Kidney epithelial cell (primary cell): ENCODE results near the gene ENTREP3. TPM values are rescaled to one million over a fixed set of nuclear protein-coding genes. Genes with fewer than 3 reads are reported as not detected.
"Not testable (repeated sequence)": the region's sequence is repeated elsewhere in the genome, so short reads cannot be mapped to it uniquely, and the experiment has no call there.

Experiments used
- DNase-seq: peaks from one replicate; pipeline ENCODE4 v3.0.0-alpha.2; 2010; ENCODE audit warnings: low read depth
- H3K27me3 ChIP-seq: 2 replicates; pipeline ENCODE4 v1.6.0; 2011; ENCODE audit warnings: low read length; ENCODE audit not compliant: control insufficient read depth, insufficient read depth
- H3K36me3 ChIP-seq: 2 replicates; pipeline ENCODE4 v1.5.1; 2011; ENCODE audit warnings: low read length; ENCODE audit not compliant: control insufficient read depth, insufficient read depth
- H3K4me3 ChIP-seq: 2 replicates; pipeline ENCODE4 v1.5.1; 2011; ENCODE audit warnings: low read depth, mild to moderate bottlenecking, control low read depth, low read length
- total RNA-seq: library from RNA; depleted of rRNA; stranded (reverse); fragments of >200 nt; gene quantifications from 2 replicates; pipeline ENCODE4 v1.2.3, GENCODE V29; 2015
- TF ChIP-seq, protein P1 (sequence below): IDR thresholded peaks from 2 replicates; pipeline ENCODE4 v1.5.1; 2011; ENCODE audit warnings: mild to moderate bottlenecking, moderate library complexity, low read length, control low read depth, inconsistent platforms; ENCODE audit not compliant: insufficient read depth, poor library complexity, severe bottlenecking

The ENTREP3 gene
- total RNA-seq, 1 donor from 2014 or later, result 13.2 TPM

DNA sequence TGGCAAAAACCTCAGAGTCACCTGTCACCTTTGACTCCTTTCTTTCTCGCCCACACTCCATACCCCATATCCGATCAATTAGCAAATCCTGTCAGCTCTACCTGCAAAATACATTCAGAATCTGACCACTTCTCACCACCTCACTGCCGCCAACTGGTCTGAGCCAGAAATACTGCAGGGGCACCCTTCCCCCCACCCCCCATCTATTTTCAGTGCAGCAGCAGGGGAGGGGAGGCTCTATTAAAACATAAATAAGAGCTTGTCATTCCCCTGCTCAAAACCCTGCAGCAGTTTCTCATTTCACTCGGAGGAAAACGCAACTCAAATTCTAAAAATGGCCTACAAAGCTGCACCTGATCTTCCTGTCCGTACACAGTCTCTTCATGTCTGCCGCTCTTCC is 42.1 kb upstream of the ENTREP3 start:
- Histone ChIP-seq H3K4me3 (no peak overlapping the region), H3K27me3 (peaks cover 35% of the 10 kb centered on the region), H3K36me3 (no peaks in the 10 kb centered on the region)
- TF ChIP-seq, protein P1, sequence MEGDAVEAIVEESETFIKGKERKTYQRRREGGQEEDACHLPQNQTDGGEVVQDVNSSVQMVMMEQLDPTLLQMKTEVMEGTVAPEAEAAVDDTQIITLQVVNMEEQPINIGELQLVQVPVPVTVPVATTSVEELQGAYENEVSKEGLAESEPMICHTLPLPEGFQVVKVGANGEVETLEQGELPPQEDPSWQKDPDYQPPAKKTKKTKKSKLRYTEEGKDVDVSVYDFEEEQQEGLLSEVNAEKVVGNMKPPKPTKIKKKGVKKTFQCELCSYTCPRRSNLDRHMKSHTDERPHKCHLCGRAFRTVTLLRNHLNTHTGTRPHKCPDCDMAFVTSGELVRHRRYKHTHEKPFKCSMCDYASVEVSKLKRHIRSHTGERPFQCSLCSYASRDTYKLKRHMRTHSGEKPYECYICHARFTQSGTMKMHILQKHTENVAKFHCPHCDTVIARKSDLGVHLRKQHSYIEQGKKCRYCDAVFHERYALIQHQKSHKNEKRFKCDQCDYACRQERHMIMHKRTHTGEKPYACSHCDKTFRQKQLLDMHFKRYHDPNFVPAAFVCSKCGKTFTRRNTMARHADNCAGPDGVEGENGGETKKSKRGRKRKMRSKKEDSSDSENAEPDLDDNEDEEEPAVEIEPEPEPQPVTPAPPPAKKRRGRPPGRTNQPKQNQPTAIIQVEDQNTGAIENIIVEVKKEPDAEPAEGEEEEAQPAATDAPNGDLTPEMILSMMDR, result no peak
- no peak for DNase-seq

GRCh38 chr1:155296661-155297060 is 41.4 kb upstream of the ENTREP3 start:
- no peak overlapping the region for H3K4me3 ChIP-seq
- H3K27me3 ChIP-seq, result peaks cover 37% of the 10 kb centered on the region
- DNase-seq, result no peak
- H3K36me3 ChIP-seq, result no peaks in the 10 kb centered on the region
- TF ChIP-seq, protein P1, result no peak

DNA sequence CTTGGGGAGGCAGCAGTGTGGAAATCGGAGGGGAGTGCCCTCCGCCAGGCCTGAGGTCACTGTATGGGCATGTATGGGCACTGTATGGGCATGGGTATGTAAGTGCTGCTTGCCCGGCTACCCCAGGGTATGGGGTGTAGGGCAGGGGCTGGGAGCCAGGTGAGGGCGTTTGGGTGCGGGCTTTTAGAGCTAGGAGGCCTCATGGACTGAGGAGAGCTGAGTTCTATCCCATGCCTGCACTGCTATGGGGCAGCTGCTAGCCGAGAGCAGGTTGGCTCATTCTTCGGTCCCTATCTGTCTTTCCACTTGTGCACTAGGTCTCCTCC is 40.6 kb upstream of the ENTREP3 start:
- Histone ChIP-seq H3K27me3 (peaks cover 40% of the 10 kb centered on the region), H3K4me3 (no peak overlapping the region), H3K36me3 (no peaks in the 10 kb centered on the region)
- no peak for DNase-seq
- TF ChIP-seq, protein P1, result no peak

GRCh38 chr1:155295183-155295941 is 40.1 kb upstream of the ENTREP3 start:
- peaks cover 40% of the 10 kb centered on the region for H3K27me3 ChIP-seq
- no peak overlapping the region for H3K4me3 ChIP-seq
- no peaks in the 10 kb centered on the region for H3K36me3 ChIP-seq
- no peak for DNase-seq
- TF ChIP-seq, protein P1, result no peak

DNA sequence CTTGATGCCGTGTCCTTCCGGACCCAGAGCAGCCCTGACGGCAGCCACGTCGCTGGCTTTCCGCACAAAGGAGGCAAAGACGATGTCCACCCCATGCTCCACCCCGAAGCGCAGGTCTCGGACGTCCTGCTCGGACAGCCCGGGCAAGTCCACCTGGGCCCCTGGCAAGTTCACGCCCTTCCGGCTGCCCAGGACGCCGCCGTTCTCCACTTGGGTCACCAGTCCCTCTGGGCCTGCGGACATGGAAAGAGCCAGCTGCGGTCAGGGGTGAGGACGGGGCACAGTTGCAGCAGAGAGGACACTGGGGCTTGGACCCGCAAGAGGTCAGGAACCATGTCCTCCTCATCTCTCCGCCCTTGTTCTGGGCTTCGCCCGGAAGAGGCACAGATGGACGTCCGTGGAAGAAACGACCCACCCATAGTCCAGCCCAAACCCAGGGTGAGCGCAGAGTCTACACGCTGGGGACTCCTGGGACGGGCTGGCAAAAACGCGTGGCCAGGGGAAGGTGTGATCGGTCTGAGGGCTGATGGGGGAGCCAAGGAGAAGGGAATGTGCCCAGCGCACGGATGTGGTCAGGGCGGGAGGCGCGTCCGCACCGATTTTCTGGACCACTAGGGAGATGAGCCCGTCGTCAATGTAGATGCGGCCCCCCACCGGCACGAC is 39.4 kb upstream of the ENTREP3 start:
- H3K36me3 ChIP-seq, result no peaks in the 10 kb centered on the region
- DNase-seq, result no peak
- no peak overlapping the region for H3K4me3 ChIP-seq
- H3K27me3 ChIP-seq, result peaks cover 40% of the 10 kb centered on the region
- TF ChIP-seq, protein P1, result no peak

DNA sequence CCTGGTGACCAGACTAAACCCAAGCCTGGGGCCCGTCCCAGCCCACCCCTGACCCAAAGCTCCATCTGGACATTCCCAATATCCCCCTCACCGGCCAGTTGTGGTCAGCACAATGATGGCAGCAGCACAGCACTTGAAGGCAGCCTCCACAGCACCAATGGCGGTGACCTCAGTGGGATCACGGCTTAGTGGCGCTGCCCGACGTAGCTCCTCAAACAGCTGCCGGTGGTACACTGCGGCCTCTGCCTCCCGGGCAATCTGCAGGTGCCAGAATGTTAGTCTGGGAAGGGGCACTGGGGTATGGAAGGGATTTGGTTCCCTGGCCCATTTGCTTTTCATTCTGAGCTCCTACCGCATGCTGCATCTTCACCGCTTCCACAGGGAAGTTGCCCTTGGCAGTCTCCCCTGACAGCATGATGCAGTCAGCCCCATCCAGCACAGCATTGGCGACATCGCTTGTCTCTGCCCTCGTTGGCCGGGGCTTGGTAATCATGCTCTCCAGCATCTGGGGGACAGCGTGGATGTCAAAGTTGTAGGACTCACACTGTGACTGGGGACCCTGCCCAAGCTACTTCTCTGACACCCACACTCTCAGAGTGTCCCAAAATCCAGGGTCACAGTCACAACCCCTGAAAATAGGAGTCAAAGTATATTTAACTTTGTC is 37.9 kb upstream of the ENTREP3 start:
- TF ChIP-seq, protein P1, result no peak

GRCh38 chr1:155291006-155291405 is 35.7 kb upstream of the ENTREP3 start:
- not testable (repeated sequence) for H3K36me3 ChIP-seq, DNase-seq, H3K4me3 ChIP-seq
- H3K27me3 ChIP-seq, result peaks cover 32% of the 10 kb centered on the region

More for the DNA sequence above, 37.9 kb upstream of the ENTREP3 start:
- no peak overlapping the region for H3K4me3 ChIP-seq
- no peaks in the 10 kb centered on the region for H3K36me3 ChIP-seq
- peaks cover 40% of the 10 kb centered on the region for H3K27me3 ChIP-seq
- no peak for DNase-seq
